ENCODE measurements around the gene APIP.

DNA sequence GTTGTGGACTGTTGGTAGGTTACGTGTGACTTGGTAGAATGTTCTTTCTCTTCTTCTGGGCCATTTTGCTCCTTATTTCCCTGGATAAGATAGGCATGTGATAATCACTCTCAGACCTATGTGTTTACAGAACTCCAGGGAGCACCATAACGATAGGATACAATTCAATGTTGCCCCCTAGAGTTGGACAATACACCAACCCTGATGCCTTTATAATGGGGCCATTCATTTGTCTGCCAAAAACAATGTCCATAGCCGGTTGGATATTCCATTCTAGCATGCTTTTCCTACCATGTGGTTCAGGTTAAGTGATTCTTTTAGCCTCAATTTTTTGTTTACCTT is 60.5 kb downstream of the APIP start:
- TF ChIP-seq EGR1 (IDR thresholded peaks at IDR 0.05; ENCODE audit: borderline replicate concordance in 1 of 2, low read depth in 2 of 2, low read length in 2 of 2) (no peak), SIN3A (IDR thresholded peaks at IDR 0.05; ENCODE audit: low read depth, low read length) (no peak), TAF1 (IDR thresholded peaks at IDR 0.05; ENCODE audit: borderline replicate concordance, low read depth, low read length) (no peak), POLR2AphosphoS2 (IDR thresholded peaks at IDR 0.05; ENCODE audit: low read depth, low read length) (no peak), SP1 (IDR thresholded peaks at IDR 0.05; ENCODE audit: low read depth, low read length) (no peak), USF1 (IDR thresholded peaks at IDR 0.05; ENCODE audit: borderline replicate concordance, extremely low read length, insufficient read depth, low read depth, low read length) (no peak), ATF7 (IDR thresholded peaks at IDR 0.05; ENCODE audit: low read depth) (no peak), CTCF (IDR thresholded peaks at IDR 0.05 in 2 of 3, conservative IDR thresholded peaks at IDR 0.05 in 1 of 3; ENCODE audit: control insufficient read depth in 2 of 3, extremely low read depth in 1 of 3, insufficient read depth in 1 of 3, low read depth in 3 of 3, low read length in 3 of 3) (no peak), TCF7 (IDR thresholded peaks at IDR 0.05; ENCODE audit: borderline replicate concordance) (no peak), RFX5 (IDR thresholded peaks at IDR 0.05; ENCODE audit: low read depth, low read length) (no peak), SMC3 (IDR thresholded peaks at IDR 0.05; ENCODE audit: borderline replicate concordance, low read length) (no peak), HDAC2 (IDR thresholded peaks at IDR 0.05) (no peak)
- TF ChIP-seq, protein P1, sequence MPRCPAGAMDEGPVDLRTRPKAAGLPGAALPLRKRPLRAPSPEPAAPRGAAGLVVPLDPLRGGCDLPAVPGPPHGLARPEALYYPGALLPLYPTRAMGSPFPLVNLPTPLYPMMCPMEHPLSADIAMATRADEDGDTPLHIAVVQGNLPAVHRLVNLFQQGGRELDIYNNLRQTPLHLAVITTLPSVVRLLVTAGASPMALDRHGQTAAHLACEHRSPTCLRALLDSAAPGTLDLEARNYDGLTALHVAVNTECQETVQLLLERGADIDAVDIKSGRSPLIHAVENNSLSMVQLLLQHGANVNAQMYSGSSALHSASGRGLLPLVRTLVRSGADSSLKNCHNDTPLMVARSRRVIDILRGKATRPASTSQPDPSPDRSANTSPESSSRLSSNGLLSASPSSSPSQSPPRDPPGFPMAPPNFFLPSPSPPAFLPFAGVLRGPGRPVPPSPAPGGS (IDR thresholded peaks at IDR 0.05; ENCODE audit: borderline replicate concordance, insufficient read depth, low read depth, low read length, poor library complexity, severe bottlenecking) = no peak
- TF ChIP-seq, protein P2, sequence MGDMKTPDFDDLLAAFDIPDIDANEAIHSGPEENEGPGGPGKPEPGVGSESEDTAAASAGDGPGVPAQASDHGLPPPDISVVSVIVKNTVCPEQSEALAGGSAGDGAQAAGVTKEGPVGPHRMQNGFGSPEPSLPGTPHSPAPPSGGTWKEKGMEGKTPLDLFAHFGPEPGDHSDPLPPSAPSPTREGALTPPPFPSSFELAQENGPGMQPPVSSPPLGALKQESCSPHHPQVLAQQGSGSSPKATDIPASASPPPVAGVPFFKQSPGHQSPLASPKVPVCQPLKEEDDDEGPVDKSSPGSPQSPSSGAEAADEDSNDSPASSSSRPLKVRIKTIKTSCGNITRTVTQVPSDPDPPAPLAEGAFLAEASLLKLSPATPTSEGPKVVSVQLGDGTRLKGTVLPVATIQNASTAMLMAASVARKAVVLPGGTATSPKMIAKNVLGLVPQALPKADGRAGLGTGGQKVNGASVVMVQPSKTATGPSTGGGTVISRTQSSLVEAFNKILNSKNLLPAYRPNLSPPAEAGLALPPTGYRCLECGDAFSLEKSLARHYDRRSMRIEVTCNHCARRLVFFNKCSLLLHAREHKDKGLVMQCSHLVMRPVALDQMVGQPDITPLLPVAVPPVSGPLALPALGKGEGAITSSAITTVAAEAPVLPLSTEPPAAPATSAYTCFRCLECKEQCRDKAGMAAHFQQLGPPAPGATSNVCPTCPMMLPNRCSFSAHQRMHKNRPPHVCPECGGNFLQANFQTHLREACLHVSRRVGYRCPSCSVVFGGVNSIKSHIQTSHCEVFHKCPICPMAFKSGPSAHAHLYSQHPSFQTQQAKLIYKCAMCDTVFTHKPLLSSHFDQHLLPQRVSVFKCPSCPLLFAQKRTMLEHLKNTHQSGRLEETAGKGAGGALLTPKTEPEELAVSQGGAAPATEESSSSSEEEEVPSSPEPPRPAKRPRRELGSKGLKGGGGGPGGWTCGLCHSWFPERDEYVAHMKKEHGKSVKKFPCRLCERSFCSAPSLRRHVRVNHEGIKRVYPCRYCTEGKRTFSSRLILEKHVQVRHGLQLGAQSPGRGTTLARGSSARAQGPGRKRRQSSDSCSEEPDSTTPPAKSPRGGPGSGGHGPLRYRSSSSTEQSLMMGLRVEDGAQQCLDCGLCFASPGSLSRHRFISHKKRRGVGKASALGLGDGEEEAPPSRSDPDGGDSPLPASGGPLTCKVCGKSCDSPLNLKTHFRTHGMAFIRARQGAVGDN (IDR thresholded peaks at IDR 0.05) = no peak
